NB4 (cell line): ENCODE results near the gene UBE2V1.

Experiments used
- DNase-seq: peaks from one replicate; pipeline ENCODE4 v3.0.0; 2010; ENCODE audit warnings: low read depth
- H3K4me3 ChIP-seq: one replicate; pipeline ENCODE4 v1.5.1; 2011; ENCODE audit warnings: mild to moderate bottlenecking, low read depth, low read length, moderate library complexity
- CTCF ChIP-seq: IDR thresholded peaks from one replicate; pipeline ENCODE4 v1.5.1; 2012; ENCODE audit warnings: low read depth, low read length
- MAX ChIP-seq: IDR thresholded peaks from 2 replicates; pipeline ENCODE4 v1.6.1; 2011; ENCODE audit warnings: low read depth, low read length
- MYC ChIP-seq: IDR thresholded peaks from 2 replicates; pipeline ENCODE4 v1.6.1; 2011; ENCODE audit warnings: low read depth, low read length
- POLR2A ChIP-seq: IDR thresholded peaks from 2 replicates; pipeline ENCODE4 v1.6.1; 2011; ENCODE audit warnings: mild to moderate bottlenecking; ENCODE audit not compliant: insufficient read length; ENCODE audit errors: extremely low read depth

Gene UBE2V1

GRCh38 chr20:50071039-50071888, 41.7 kb downstream of the UBE2V1 start:
- TF ChIP-seq MYC (peak; percentile 86), POLR2A (no peak), CTCF (peak; percentile 96), MAX (peak; percentile 78)
- DNase-seq = peak; percentile 86

GRCh38 chr20:50070361-50070760, 42.6 kb downstream of the UBE2V1 start:
- peak; percentile 43 for DNase-seq
- TF ChIP-seq POLR2A = no peak
- TF ChIP-seq MYC = no peak
- TF ChIP-seq CTCF = no peak
- no peak for TF ChIP-seq MAX
- no peak overlapping the region for H3K4me3 ChIP-seq

More at GRCh38 chr20:50071039-50071888, 41.7 kb downstream of the UBE2V1 start:
- peak overlapping the region; percentile 40 for H3K4me3 ChIP-seq

GRCh38 chr20:50068041-50068651, 44.8 kb downstream of the UBE2V1 start:
- DNase-seq = no peak
- H3K4me3 ChIP-seq = no peak overlapping the region
- TF ChIP-seq MYC (no peak), POLR2A (no peak), MAX (no peak), CTCF (no peak)

GRCh38 chr20:50067461-50067860, 45.5 kb downstream of the UBE2V1 start:
- no peak for DNase-seq
- no peak overlapping the region for H3K4me3 ChIP-seq
- no peak for TF ChIP-seq POLR2A
- no peak for TF ChIP-seq MYC
- TF ChIP-seq MAX = no peak
- no peak for TF ChIP-seq CTCF

- H3K4me3 ChIP-seq = no peak overlapping the region
- no peak for DNase-seq
- no peak for TF ChIP-seq MAX
- TF ChIP-seq MYC = no peak
- TF ChIP-seq POLR2A = no peak
- TF ChIP-seq CTCF = no peak
These were observed 45.9 kb downstream of the UBE2V1 start for GRCh38 chr20:50067018-50067417.
